Hepatocyte (in vitro differentiated cells): ENCODE results near the gene GUCY2C.

Source experiments
- CTCF ChIP-seq: fragments of 200-600 bp; sonication (generic); IDR thresholded peaks from 2 replicates; pipeline ENCODE4 v1.5.1; 2016; ENCODE audit warnings: antibody characterized with exemption, mild to moderate bottlenecking; ENCODE audit not compliant: poor library complexity
- EZH2 ChIP-seq: fragments of 200-600 bp; sonication (generic); IDR thresholded peaks from 2 replicates; pipeline ENCODE4 v1.6.1; 2016; ENCODE audit warnings: antibody characterized with exemption, mild to moderate bottlenecking, borderline replicate concordance

DNA sequence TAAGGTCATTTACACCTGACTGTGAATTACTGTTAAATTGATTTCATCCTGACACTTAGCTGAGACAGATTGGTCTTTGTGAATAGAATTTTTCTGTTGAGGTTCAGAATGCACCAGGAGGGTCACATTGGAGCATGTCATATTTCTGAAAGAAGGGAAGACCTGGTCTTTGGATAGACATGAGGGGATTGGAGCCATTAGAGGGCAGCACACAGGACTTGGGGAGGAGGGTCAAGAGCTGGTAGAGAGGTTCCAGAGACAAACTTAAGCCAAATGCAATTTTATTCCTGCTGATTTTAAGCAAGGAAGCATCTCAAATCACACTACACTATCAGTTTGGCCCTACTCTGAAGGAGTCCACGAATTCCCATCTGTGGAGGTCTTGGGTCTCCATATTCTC is 41.1 kb downstream of the GUCY2C start:
- TF ChIP-seq CTCF (no peak), EZH2 (no peak)
